Measurements from ENCODE around the gene MLIP. TPM values are rescaled to one million over a fixed set of nuclear protein-coding genes. Genes with fewer than 3 reads are reported as not detected.

Gene MLIP
- total RNA-seq, 1 experiment from 2014 or later, result 0.59 TPM

DNA sequence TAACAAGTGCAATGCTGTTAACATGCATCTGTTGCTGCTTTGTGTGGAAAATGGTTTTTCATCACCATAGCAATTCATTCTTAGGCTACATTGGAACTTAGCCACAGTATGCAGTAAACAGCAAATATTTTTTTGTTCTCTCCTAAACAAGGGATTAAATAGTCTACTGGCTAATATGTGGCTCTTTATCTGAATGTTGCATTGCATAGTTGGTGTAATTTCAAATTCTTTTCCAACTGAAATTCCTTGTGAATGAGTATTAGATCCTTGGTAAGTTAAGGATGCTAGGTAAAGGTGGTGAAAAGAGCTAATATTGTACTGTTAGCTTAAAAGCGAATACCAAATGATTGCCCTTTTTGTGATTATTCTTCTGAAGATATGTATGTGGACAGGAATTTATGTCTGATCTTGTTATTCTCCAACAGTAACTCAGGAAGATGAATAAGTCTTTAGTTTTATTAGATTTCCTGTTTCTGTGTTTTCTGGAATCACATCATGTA, 958 bp downstream of the MLIP start:
- ChIA-PET CTCF (no interaction called here), RAD21 (ENCODE audit: low non-redundant PET in 1 of 2, low total read pairs in 2 of 2, uncharacterized antibody in 2 of 2, unreplicated experiment in 2 of 2) (no interaction called here), POLR2A (no interaction called here)
- no peak overlapping the region for H3K9ac ChIP-seq (ENCODE audit: low read length)
- H4K20me1 ChIP-seq (ENCODE audit: insufficient read depth), result no peaks in the 10 kb centered on the region
- no peak overlapping the region for H2AFZ ChIP-seq (ENCODE audit: low read depth, low read length, poor library complexity, severe bottlenecking)
- ATAC-seq (no peak), DNase-seq (ENCODE audit: low read depth, low spot score) (no peak)
- no peaks in the 10 kb centered on the region for H3K9me2 ChIP-seq (ENCODE audit: insufficient read depth)
- no peaks in the 10 kb centered on the region for H3K9me3 ChIP-seq (ENCODE audit: control insufficient read depth in 1 of 2, insufficient read depth in 1 of 2, low read depth in 1 of 2, low read length in 2 of 2)
- no peaks in the 10 kb centered on the region for H3K79me2 ChIP-seq (ENCODE audit: insufficient read depth, low read length)
- no TSS peak for BruUV-seq (replicated peaks)
- H3K27me3 ChIP-seq (ENCODE audit: insufficient read depth, low read length), result no peaks in the 10 kb centered on the region
- intact Hi-C loops (cut with micrococcal nuclease), result no loop called here
- no peaks in the 10 kb centered on the region for H3K36me3 ChIP-seq (ENCODE audit: control insufficient read depth in 1 of 2, insufficient read depth in 2 of 2, low read length in 2 of 2)
- H3K27ac ChIP-seq (ENCODE audit: low read depth, low read length), result no peak overlapping the region
- no peak overlapping the region for H3K4me3 ChIP-seq (replicated peaks in 1 of 2; ENCODE audit: low read depth in 1 of 2, low read length in 2 of 2)
- no peak overlapping the region for H3K4me2 ChIP-seq (ENCODE audit: low read length)
- no peak for TF ChIP-seq CEBPB (IDR thresholded peaks at IDR 0.05; ENCODE audit: low read depth)
- no peak for TF ChIP-seq ZNF274 (IDR thresholded peaks at IDR 0.05; ENCODE audit: low read depth, low read length)
- no peak for TF ChIP-seq ELF1 (IDR thresholded peaks at IDR 0.05; ENCODE audit: borderline replicate concordance, low read depth)
- TF ChIP-seq SIN3A (IDR thresholded peaks at IDR 0.05; ENCODE audit: low read depth), result no peak
- TF ChIP-seq, protein P1, sequence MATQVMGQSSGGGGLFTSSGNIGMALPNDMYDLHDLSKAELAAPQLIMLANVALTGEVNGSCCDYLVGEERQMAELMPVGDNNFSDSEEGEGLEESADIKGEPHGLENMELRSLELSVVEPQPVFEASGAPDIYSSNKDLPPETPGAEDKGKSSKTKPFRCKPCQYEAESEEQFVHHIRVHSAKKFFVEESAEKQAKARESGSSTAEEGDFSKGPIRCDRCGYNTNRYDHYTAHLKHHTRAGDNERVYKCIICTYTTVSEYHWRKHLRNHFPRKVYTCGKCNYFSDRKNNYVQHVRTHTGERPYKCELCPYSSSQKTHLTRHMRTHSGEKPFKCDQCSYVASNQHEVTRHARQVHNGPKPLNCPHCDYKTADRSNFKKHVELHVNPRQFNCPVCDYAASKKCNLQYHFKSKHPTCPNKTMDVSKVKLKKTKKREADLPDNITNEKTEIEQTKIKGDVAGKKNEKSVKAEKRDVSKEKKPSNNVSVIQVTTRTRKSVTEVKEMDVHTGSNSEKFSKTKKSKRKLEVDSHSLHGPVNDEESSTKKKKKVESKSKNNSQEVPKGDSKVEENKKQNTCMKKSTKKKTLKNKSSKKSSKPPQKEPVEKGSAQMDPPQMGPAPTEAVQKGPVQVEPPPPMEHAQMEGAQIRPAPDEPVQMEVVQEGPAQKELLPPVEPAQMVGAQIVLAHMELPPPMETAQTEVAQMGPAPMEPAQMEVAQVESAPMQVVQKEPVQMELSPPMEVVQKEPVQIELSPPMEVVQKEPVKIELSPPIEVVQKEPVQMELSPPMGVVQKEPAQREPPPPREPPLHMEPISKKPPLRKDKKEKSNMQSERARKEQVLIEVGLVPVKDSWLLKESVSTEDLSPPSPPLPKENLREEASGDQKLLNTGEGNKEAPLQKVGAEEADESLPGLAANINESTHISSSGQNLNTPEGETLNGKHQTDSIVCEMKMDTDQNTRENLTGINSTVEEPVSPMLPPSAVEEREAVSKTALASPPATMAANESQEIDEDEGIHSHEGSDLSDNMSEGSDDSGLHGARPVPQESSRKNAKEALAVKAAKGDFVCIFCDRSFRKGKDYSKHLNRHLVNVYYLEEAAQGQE (IDR thresholded peaks at IDR 0.05; ENCODE audit: low read depth), result no peak
- no peak for TF ChIP-seq CBX3 (IDR thresholded peaks at IDR 0.05; ENCODE audit: low read depth)
- TF ChIP-seq ZFX (IDR thresholded peaks at IDR 0.05), result no peak
- no peak for TF ChIP-seq RAD21 (IDR thresholded peaks at IDR 0.05; ENCODE audit: low read depth)
- TF ChIP-seq, protein P2, sequence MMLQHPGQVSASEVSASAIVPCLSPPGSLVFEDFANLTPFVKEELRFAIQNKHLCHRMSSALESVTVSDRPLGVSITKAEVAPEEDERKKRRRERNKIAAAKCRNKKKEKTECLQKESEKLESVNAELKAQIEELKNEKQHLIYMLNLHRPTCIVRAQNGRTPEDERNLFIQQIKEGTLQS (IDR thresholded peaks at IDR 0.05), result no peak
- TF ChIP-seq SRF (IDR thresholded peaks at IDR 0.05; ENCODE audit: low read depth), result no peak
- no peaks in the 10 kb centered on the region for H3K4me1 ChIP-seq (ENCODE audit: control insufficient read depth in 1 of 2, insufficient read depth in 2 of 2, low read length in 2 of 2)

Data from HCT116 (cell line).